Measurements from ENCODE around the gene SLC51B.

DNA sequence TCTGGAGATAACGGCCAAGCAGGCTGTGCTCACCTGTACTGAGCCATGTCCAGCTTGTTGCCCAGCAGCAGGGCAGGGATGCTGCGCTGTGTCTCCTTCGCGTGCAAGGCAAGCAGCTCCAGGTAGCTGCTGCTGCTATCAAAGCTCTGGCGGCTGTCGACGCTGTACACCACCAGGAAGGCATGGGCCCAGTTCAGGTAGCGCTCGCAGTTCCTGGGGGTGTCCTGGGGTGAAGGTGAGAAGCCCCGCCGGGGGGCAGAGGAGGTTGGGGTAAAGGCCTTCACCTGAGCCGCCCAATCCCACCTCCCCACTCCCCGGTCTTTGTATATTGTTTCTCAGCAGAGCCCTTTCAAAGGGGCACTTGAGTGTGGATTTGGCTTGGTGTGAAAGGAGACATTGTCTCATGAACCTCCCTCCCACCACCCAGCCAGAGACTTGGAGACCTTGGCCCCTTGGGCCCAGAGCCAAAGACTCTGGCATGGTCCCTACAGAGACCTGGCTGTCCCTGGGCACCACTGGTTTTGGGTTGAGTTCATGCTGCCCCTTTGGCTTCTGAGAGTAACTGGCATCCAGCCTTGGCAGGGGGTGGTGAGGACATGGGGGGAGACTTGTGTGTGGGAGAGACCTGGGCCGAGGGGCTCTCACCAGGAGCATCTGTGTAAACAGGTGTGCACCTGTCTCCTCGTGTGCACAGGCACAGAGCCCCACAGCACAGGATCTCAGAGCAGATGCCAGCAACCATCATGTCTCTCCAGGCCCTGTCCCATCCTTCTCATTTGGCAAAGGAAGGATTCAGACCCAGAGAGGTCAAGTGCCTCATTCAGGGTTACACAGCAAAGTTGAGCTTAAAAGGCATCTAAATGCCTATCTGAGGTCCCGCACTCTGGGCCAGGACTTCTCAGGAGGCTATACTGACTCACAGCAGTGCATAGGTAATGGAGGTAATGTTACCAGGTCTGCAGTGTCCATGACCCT, 13.5 kb downstream of the SLC51B start:
- TF ChIP-seq EP300 (IDR thresholded peaks at IDR 0.05) (no peak), ZFP36 (IDR thresholded peaks at IDR 0.05; ENCODE audit: borderline replicate concordance, partially characterized antibody) (no peak), NR3C1 (IDR thresholded peaks at IDR 0.05) (no peak), TFCP2L1 (CRISPR knock-in tag; IDR thresholded peaks at IDR 0.05) (no peak), POLR2A (IDR thresholded peaks at IDR 0.05; ENCODE audit: low read length) (no peak)
- TF ChIP-seq, protein P1, sequence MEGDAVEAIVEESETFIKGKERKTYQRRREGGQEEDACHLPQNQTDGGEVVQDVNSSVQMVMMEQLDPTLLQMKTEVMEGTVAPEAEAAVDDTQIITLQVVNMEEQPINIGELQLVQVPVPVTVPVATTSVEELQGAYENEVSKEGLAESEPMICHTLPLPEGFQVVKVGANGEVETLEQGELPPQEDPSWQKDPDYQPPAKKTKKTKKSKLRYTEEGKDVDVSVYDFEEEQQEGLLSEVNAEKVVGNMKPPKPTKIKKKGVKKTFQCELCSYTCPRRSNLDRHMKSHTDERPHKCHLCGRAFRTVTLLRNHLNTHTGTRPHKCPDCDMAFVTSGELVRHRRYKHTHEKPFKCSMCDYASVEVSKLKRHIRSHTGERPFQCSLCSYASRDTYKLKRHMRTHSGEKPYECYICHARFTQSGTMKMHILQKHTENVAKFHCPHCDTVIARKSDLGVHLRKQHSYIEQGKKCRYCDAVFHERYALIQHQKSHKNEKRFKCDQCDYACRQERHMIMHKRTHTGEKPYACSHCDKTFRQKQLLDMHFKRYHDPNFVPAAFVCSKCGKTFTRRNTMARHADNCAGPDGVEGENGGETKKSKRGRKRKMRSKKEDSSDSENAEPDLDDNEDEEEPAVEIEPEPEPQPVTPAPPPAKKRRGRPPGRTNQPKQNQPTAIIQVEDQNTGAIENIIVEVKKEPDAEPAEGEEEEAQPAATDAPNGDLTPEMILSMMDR (IDR thresholded peaks at IDR 0.05): no peak
- TF ChIP-seq, protein P2, sequence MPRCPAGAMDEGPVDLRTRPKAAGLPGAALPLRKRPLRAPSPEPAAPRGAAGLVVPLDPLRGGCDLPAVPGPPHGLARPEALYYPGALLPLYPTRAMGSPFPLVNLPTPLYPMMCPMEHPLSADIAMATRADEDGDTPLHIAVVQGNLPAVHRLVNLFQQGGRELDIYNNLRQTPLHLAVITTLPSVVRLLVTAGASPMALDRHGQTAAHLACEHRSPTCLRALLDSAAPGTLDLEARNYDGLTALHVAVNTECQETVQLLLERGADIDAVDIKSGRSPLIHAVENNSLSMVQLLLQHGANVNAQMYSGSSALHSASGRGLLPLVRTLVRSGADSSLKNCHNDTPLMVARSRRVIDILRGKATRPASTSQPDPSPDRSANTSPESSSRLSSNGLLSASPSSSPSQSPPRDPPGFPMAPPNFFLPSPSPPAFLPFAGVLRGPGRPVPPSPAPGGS (IDR thresholded peaks at IDR 0.05): no peak
